SK-N-SH (cell line): Measurements from ENCODE around the gene PLCH1. TPM values are rescaled to one million over a fixed set of nuclear protein-coding genes. Genes with fewer than 3 reads are reported as not detected.

Experiments
- CTCF ChIA-PET: fragments of 300-600, 350-600 bp; formaldehyde crosslinking; extraction: SDS; loops from one replicate; lab custom pipeline; 2021; lab: Yijun Ruan, JAX
- POLR2A ChIA-PET: fragments of 350-600 bp; sonication (Branson Sonifier 250); formaldehyde crosslinking; extraction: SDS; loops from one replicate; lab custom pipeline; 2020; ENCODE audit warnings: antibody characterized with exemption, inconsistent platforms; lab: Yijun Ruan, JAX
- DNase-seq: peaks from one replicate; pipeline ENCODE4 v3.0.0; 2012
- H2AFZ ChIP-seq: fragments of 200-600 bp; sonication (generic); 2 replicates; pipeline ENCODE4 v1.8.1; 2016; ENCODE audit warnings: antibody characterized with exemption, mild to moderate bottlenecking, low read depth
- H3F3A ChIP-seq: fragments of 200-600 bp; sonication (generic); replicated peaks from 2 replicates; pipeline ENCODE3; 2016; ENCODE audit warnings: antibody characterized with exemption, mild to moderate bottlenecking; ENCODE audit not compliant: insufficient read depth
- H3K27ac ChIP-seq, 2 experiments: fragments of 200-500 bp in 1 of 2; fragments of 200-600 bp in 1 of 2; sonication (Bioruptor generic) in 1 of 2; sonication (generic), shearing (Covaris generic) in 1 of 2; 2 replicates each; pipeline versions ENCODE4 v1.5.1 to v1.6.1; 2014 to 2016; ENCODE audit warnings: low read depth in 2 of 2, inconsistent platforms in 1 of 2, low read length in 1 of 2, mild to moderate bottlenecking in 1 of 2, mixed read lengths in 1 of 2
- H3K27me3 ChIP-seq: fragments of 200-600 bp; sonication (generic), shearing (Covaris generic); 2 replicates; pipeline ENCODE4 v1.6.1; 2016; ENCODE audit warnings: mixed run types; ENCODE audit not compliant: insufficient read depth
- H3K36me3 ChIP-seq, 2 experiments: fragments of 200-500 bp in 1 of 2; fragments of 200-600 bp in 1 of 2; sonication (Bioruptor generic) in 1 of 2; sonication (generic) in 1 of 2; replicated peaks in 1 of 2; 2 replicates each; pipeline versions ENCODE3 to v1.5.1; 2014 to 2016; ENCODE audit warnings: low read length in 1 of 2, mild to moderate bottlenecking in 1 of 2; ENCODE audit not compliant: insufficient read depth in 2 of 2, control insufficient read depth in 1 of 2
- H3K4me1 ChIP-seq, 2 experiments: fragments of 200-500 bp in 1 of 2; fragments of 200-600 bp in 1 of 2; sonication (Bioruptor generic) in 1 of 2; sonication (generic), shearing (Covaris generic) in 1 of 2; 2 replicates each; pipeline versions ENCODE4 v1.5.1 to v1.6.1; 2014 to 2016; ENCODE audit warnings: low read depth in 1 of 2, low read length in 1 of 2, mixed run types in 1 of 2; ENCODE audit not compliant: insufficient read depth in 2 of 2, control insufficient read depth in 1 of 2
- H3K4me2 ChIP-seq: fragments of 200-600 bp; sonication (generic), shearing (Covaris generic); 2 replicates; pipeline ENCODE4 v1.6.1; 2017; ENCODE audit warnings: mixed run types
- H3K4me3 ChIP-seq, 2 experiments: fragments of 200-500 bp in 1 of 2; fragments of 200-600 bp in 1 of 2; sonication (Bioruptor generic) in 1 of 2; sonication (generic), shearing (Covaris generic) in 1 of 2; 2 replicates each; pipeline versions ENCODE4 v1.5.1 to v1.8.1; 2014 to 2016; ENCODE audit warnings: low read depth in 2 of 2, inconsistent platforms in 1 of 2, low read length in 1 of 2, mild to moderate bottlenecking in 1 of 2, mixed read lengths in 1 of 2, moderate library complexity in 1 of 2
- H3K79me2 ChIP-seq: fragments of 200-600 bp; sonication (generic); 2 replicates; pipeline ENCODE4 v1.8.1; 2017; ENCODE audit warnings: mild to moderate bottlenecking; ENCODE audit not compliant: insufficient read depth
- H3K9ac ChIP-seq: fragments of 200-600 bp; sonication (generic); 2 replicates; pipeline ENCODE4 v1.6.1; 2017; ENCODE audit warnings: mixed run types
- H3K9me2 ChIP-seq: fragments of 200-600 bp; sonication (generic); 2 replicates; pipeline ENCODE4 v1.6.1; 2017; ENCODE audit warnings: mixed run types
- H3K9me3 ChIP-seq: fragments of 200-600 bp; sonication (generic); 2 replicates; pipeline ENCODE4 v1.6.1; 2017; ENCODE audit warnings: mixed run types, mild to moderate bottlenecking, moderate library complexity
- H4K20me1 ChIP-seq: fragments of 200-600 bp; sonication (generic); 2 replicates; pipeline ENCODE4 v1.6.1; 2017; ENCODE audit warnings: mild to moderate bottlenecking, mixed run types; ENCODE audit not compliant: insufficient read depth
- CHD2 ChIP-seq: fragments of 150-350 bp; IDR thresholded peaks from 2 replicates; pipeline ENCODE4 v1.6.1; 2018; ENCODE audit warnings: low read length; ENCODE audit not compliant: partially characterized antibody
- CTCF ChIP-seq: fragments of 200-600 bp; sonication (generic); IDR thresholded peaks from 2 replicates; pipeline ENCODE4 v1.6.1; 2017; ENCODE audit warnings: antibody characterized with exemption, mild to moderate bottlenecking, moderate library complexity
- FOSL2 ChIP-seq: IDR thresholded peaks from 2 replicates; pipeline ENCODE4 v1.4.0; 2012; ENCODE audit warnings: low read depth, mild to moderate bottlenecking, moderate library complexity, borderline replicate concordance
- MEF2A ChIP-seq: IDR thresholded peaks from 2 replicates; pipeline ENCODE4 v1.4.0; 2012; ENCODE audit warnings: low read depth, borderline replicate concordance
- MXI1 ChIP-seq: IDR thresholded peaks from 2 replicates; pipeline ENCODE4 v1.6.1; 2012; ENCODE audit warnings: mild to moderate bottlenecking, low read depth, low read length, improper control_type of control experiment
- NFIC ChIP-seq: IDR thresholded peaks from 2 replicates; pipeline ENCODE4 v1.4.0; 2012; ENCODE audit warnings: borderline replicate concordance
- NRF1 ChIP-seq: IDR thresholded peaks from 2 replicates; pipeline ENCODE4 v1.6.1; 2012; ENCODE audit warnings: low read depth, mild to moderate bottlenecking, low read length
- PBX3 ChIP-seq: IDR thresholded peaks from 2 replicates; pipeline ENCODE4; 2012
- POLR2AphosphoS5 ChIP-seq: IDR thresholded peaks from 2 replicates; pipeline ENCODE4 v1.6.1; 2012; ENCODE audit warnings: low read depth, low read length
- RAD21 ChIP-seq: IDR thresholded peaks from 2 replicates; pipeline ENCODE4 v1.6.1; 2012; ENCODE audit warnings: mild to moderate bottlenecking, low read length
- TCF12 ChIP-seq: IDR thresholded peaks from 2 replicates; pipeline ENCODE4 v1.4.0; 2012
- USF1 ChIP-seq: IDR thresholded peaks from 2 replicates; pipeline ENCODE4 v1.4.0; 2012; ENCODE audit warnings: low read depth, borderline replicate concordance
- YY1 ChIP-seq: IDR thresholded peaks from 2 replicates; pipeline ENCODE4 v1.4.0; 2012; ENCODE audit warnings: low read depth, mild to moderate bottlenecking
- ZBTB33 ChIP-seq: IDR thresholded peaks from 2 replicates; pipeline ENCODE4 v1.4.0; 2012; ENCODE audit warnings: low read depth, borderline replicate concordance
- WGBS: methylation state at CpG from one replicate; pipeline ENCODE4 v1.1.6; 2017; ENCODE audit warnings: low lambda C conversion rate; 5-methylcytosine and 5-hydroxymethylcytosine counted together
- polyA plus RNA-seq, 3 experiments: library from polyadenylated mRNA; depleted of rRNA; stranded (reverse); fragments of >200 nt; gene quantifications; 2 replicates each; pipeline ENCODE4 v1.2.3, GENCODE V29; 2012

Gene PLCH1
- polyA plus RNA-seq, 1 of the 3 experiments (the other 2 are of a cell fraction): 0.26 TPM

GRCh38 chr3:155791190-155791589 lies 46.3 kb upstream of the PLCH1 start:
- ChIA-PET POLR2A (no interaction called here), CTCF (interaction anchor here (3.2 kb wide), 1 partner anchor 15 kb away, joined by 11 read pairs; the partner anchor contains the start of gene C3orf33)
- Histone ChIP-seq H3K4me2 (no peak overlapping the region), H3K4me3 (no peak overlapping the region), H3K27me3 (no peaks in the 10 kb centered on the region), H2AFZ (no peak overlapping the region), H3K9ac (no peak overlapping the region), H3K27ac (no peak overlapping the region), H3K36me3 (peaks cover 0 to 3% of the 10 kb centered on the region in 2 experiments), H3K9me3 (no peaks in the 10 kb centered on the region), H3K9me2 (no peaks in the 10 kb centered on the region), H3K79me2 (0 out of 2 replicates have a peak, but pooled peaks cover 3% of the 10 kb centered on the region), H3F3A (no peaks in the 10 kb centered on the region), H4K20me1 (no peaks in the 10 kb centered on the region), H3K4me1 (no peaks in the 10 kb centered on the region)
- whole genome bisulfite sequencing: 94% methylated on average over 2 of the region's 2 CpGs
- no peak for DNase-seq
- TF ChIP-seq RAD21 (no peak), CTCF (no peak), CHD2 (no peak), FOSL2 (no peak), ZBTB33 (no peak), MEF2A (no peak), NFIC (no peak), YY1 (no peak), NRF1 (no peak), POLR2AphosphoS5 (no peak), TCF12 (no peak), PBX3 (no peak), USF1 (no peak), MXI1 (no peak)
